GM12878 (cell line): Measurements from ENCODE around the gene ZNF668. TPM values are rescaled to one million over a fixed set of nuclear protein-coding genes. Genes with fewer than 3 reads are reported as not detected.

Experiments used
- ATAC-seq: fragments of 200-7000 bp; cut with Tn5 transposase; 3 replicates; pipeline ENCODE4 v1.9.1; 2020; ENCODE audit warnings: mild to moderate bottlenecking, moderate library complexity
- BruUV-seq: library from RNA; stranded (reverse); fragments of 400-500 nt; replicated peaks from 2 replicates; lab custom pipeline; 2021; lab: Mats Ljungman, UMichigan
- CTCF ChIA-PET: fragments of 300-600 bp; sonication (Branson Sonifier 250); formaldehyde crosslinking; extraction: SDS; loops from one replicate; lab custom pipeline; 2021; ENCODE audit warnings: inconsistent platforms; lab: Yijun Ruan, JAX
- POLR2A ChIA-PET: fragments of 350-600 bp; formaldehyde crosslinking; extraction: SDS; loops from one replicate; lab custom pipeline; 2021; ENCODE audit warnings: inconsistent platforms; lab: Charles Lee
- RAD21 ChIA-PET: fragments of 300-600 bp; sonication (Branson Sonifier 250); formaldehyde crosslinking; loops from one replicate; lab custom pipeline; 2023; ENCODE audit warnings: antibody characterized with exemption; ENCODE audit not compliant: unreplicated experiment; lab: Charles Lee
- SMC1A ChIA-PET: fragments of 300-600 bp; sonication (Branson Sonifier 250); formaldehyde crosslinking; loops from one replicate; lab custom pipeline; 2023; ENCODE audit not compliant: unreplicated experiment, uncharacterized antibody; lab: Charles Lee
- DNase-seq: peaks from one replicate; pipeline ENCODE4 v3.0.0-alpha.2; 2011; ENCODE audit warnings: low read depth, low spot score
- FAIRE-seq: peaks from 3 replicates; lab custom pipeline; 2011; peaks lifted over from hg19 to GRCh38; lab: Jason Lieb, UNC
- H2AFZ ChIP-seq: 2 replicates; pipeline ENCODE4 v1.6.0; 2011; ENCODE audit warnings: low read depth, low read length, control low read depth; ENCODE audit not compliant: control insufficient read depth
- H3K27ac ChIP-seq: 2 replicates; pipeline ENCODE4 v1.5.1; 2011; ENCODE audit warnings: control low read depth; ENCODE audit not compliant: control insufficient read depth, insufficient read depth
- H3K27me3 ChIP-seq, 2 experiments: replicated peaks in 1 of 2; 2 replicates each; pipeline versions ENCODE4 v1.6.0 to v1.6.1; 2011; ENCODE audit warnings: low read length in 1 of 2; ENCODE audit not compliant: control insufficient read depth in 2 of 2, insufficient read depth in 2 of 2
- H3K36me3 ChIP-seq, 2 experiments: 2 replicates each; pipeline ENCODE4 v1.5.1; 2011; ENCODE audit warnings: low read length in 1 of 2; ENCODE audit not compliant: control insufficient read depth in 2 of 2, insufficient read depth in 2 of 2
- H3K4me1 ChIP-seq: 2 replicates; pipeline ENCODE4 v1.6.1; 2011; ENCODE audit warnings: mild to moderate bottlenecking, low read length, moderate library complexity, mixed read lengths; ENCODE audit not compliant: control insufficient read depth, insufficient read depth
- H3K4me2 ChIP-seq: 2 replicates; pipeline ENCODE4 v1.6.0; 2011; ENCODE audit warnings: control low read depth; ENCODE audit not compliant: control insufficient read depth, insufficient read depth
- H3K4me3 ChIP-seq: fragments of 200-600 bp; sonication (generic); 2 replicates; pipeline ENCODE4 v1.5.1; 2016
- H3K79me2 ChIP-seq: 2 replicates; pipeline ENCODE4 v1.6.0; 2011; ENCODE audit warnings: low read length; ENCODE audit not compliant: control insufficient read depth, insufficient read depth
- H3K9ac ChIP-seq: 2 replicates; pipeline ENCODE4 v1.8.0; 2011; ENCODE audit warnings: low read length, control low read depth, mixed read lengths; ENCODE audit not compliant: control insufficient read depth, insufficient read depth
- H3K9me3 ChIP-seq: replicated peaks from 3 replicates; pipeline ENCODE4 v1.5.1; 2011; ENCODE audit warnings: mild to moderate bottlenecking, low read length; ENCODE audit not compliant: control insufficient read depth, insufficient read depth
- H4K20me1 ChIP-seq: 2 replicates; pipeline ENCODE4 v1.6.0; 2011; ENCODE audit not compliant: control insufficient read depth, insufficient read depth
- BACH1 ChIP-seq: fragments of 450-650 bp; IDR thresholded peaks from 2 replicates; pipeline ENCODE4 v1.6.1; 2017; ENCODE audit warnings: mild to moderate bottlenecking, borderline replicate concordance
- BCLAF1 ChIP-seq: fragments of 450-650 bp; IDR thresholded peaks from 2 replicates; pipeline ENCODE4 v1.6.1; 2017; ENCODE audit warnings: antibody characterized with exemption, mild to moderate bottlenecking, moderate library complexity
- GATAD2B ChIP-seq: fragments of 450-650 bp; conservative IDR thresholded peaks from 2 replicates; pipeline ENCODE4 v1.6.1; 2017; ENCODE audit warnings: low read depth, mild to moderate bottlenecking, moderate library complexity
- IKZF1 ChIP-seq: fragments of 450-650 bp; conservative IDR thresholded peaks from 2 replicates; pipeline ENCODE4 v1.6.1; 2017; ENCODE audit warnings: antibody characterized with exemption, mild to moderate bottlenecking
- KAT2A ChIP-seq: conservative IDR thresholded peaks from 2 replicates; pipeline ENCODE4 v1.6.1; 2011; ENCODE audit warnings: low read depth, low read length; ENCODE audit not compliant: control insufficient read depth
- NRF1 ChIP-seq: conservative IDR thresholded peaks from 2 replicates; pipeline ENCODE4 v1.6.1; 2011; ENCODE audit warnings: mild to moderate bottlenecking, low read depth, low read length, improper control_type of control experiment
- PBX3 ChIP-seq: IDR thresholded peaks from 2 replicates; pipeline ENCODE4 v1.6.1; 2011; ENCODE audit warnings: mild to moderate bottlenecking, low read depth, low read length, moderate library complexity; ENCODE audit not compliant: insufficient replicate concordance
- RUNX3 ChIP-seq: IDR thresholded peaks from 2 replicates; pipeline ENCODE4 v1.6.1; 2012; ENCODE audit warnings: low read length, inconsistent platforms
- SIN3A ChIP-seq: IDR thresholded peaks from 2 replicates; pipeline ENCODE4 v1.6.1; 2012; ENCODE audit warnings: low read depth, low read length, improper control_type of control experiment
- TARDBP ChIP-seq: IDR thresholded peaks from 2 replicates; pipeline ENCODE4 v1.6.1; 2016; ENCODE audit warnings: borderline replicate concordance
- ZBTB4 ChIP-seq: fragments of 450-650 bp; formaldehyde crosslinking; IDR thresholded peaks from 2 replicates; pipeline ENCODE4 v1.4.0; 2022; ENCODE audit warnings: mild to moderate bottlenecking, moderate library complexity
- ZBTB40 ChIP-seq: fragments of 450-650 bp; IDR thresholded peaks from 2 replicates; pipeline ENCODE4 v1.6.1; 2016; ENCODE audit warnings: mild to moderate bottlenecking, moderate library complexity, borderline replicate concordance
- WGBS: methylation state at CpG from one replicate; pipeline ENCODE4 v1.1.6; 2016; ENCODE audit warnings: low lambda C conversion rate; ENCODE audit not compliant: insufficient replicate concordance, insufficient coverage; ENCODE audit errors: missing lambda C conversion rate; 5-methylcytosine and 5-hydroxymethylcytosine counted together
- in situ Hi-C: fragments of 300-500 bp; cut with MboI; formaldehyde crosslinking; loops from 9 replicates; pipeline ENCODE4 v1.14.3; 2018; ENCODE audit warnings: mixed read lengths
- intact Hi-C: fragments of 100-400 bp; cut with micrococcal nuclease; formaldehyde crosslinking; loops from one replicate; pipeline ENCODE4 v1.14.2; 2022; ENCODE audit not compliant: unreplicated experiment
- polyA plus RNA-seq, 11 experiments: library from polyadenylated mRNA; depleted of rRNA in 4 of 11; unstranded in 6 of 11; stranded (reverse) in 5 of 11; fragments of >200 nt; fragmentation: Nextera tagmentation in 4 of 11; fragmentation: Illumina TruSeq in 1 of 11; extraction: Ambion mirVana in 4 of 11; extraction: Trizol in 1 of 11; gene quantifications; 1 replicate in 1 of 11; 2 replicates in 10 of 11; pipeline versions ENCODE4 v1.2.1 to v1.2.3, GENCODE V29; 2011 to 2016; ENCODE audit warnings: inconsistent platforms in 2 of 11, missing spikeins in 2 of 11, low read depth in 1 of 11
- total RNA-seq, 4 experiments: library from RNA; depleted of rRNA in 3 of 4; stranded (reverse); fragments of >200 nt in 3 of 4; fragmentation: Illumina TruSeq in 1 of 4; extraction: Trizol in 1 of 4; gene quantifications; 2 replicates each; pipeline versions ENCODE4 v1.2.1 to v1.2.3, GENCODE V29; 2013 to 2021

ZNF668 gene
- total and polyA plus RNA-seq, 10 of the 15 experiments (the other 5 are each of a cell fraction or from before 2014, with no cell fraction given), result 0.05 to 20.7 (median 10.0) TPM; not detected in 1

- TF ChIP-seq ZBTB4 (CRISPR knock-in tag) (no peak), BACH1 (no peak), GATAD2B (no peak), RUNX3 (no peak), IKZF1 (no peak), TARDBP (no peak), BCLAF1 (no peak)
- TF ChIP-seq, all 136 proteins: peak for 0
Observed at GRCh38 chr16:31055613-31056012, 18.4 kb downstream of the ZNF668 start (continued).

- ChIA-PET SMC1A (no interaction called here), POLR2A (interaction anchor here (0.6 kb wide), 1 partner anchor 16 kb away, joined by 3 read pairs; no protein-coding TSS in a partner anchor), RAD21 (no interaction called here), CTCF (no interaction called here)
- Histone ChIP-seq H4K20me1 (no peaks in the 10 kb centered on the region), H3K4me2 (no peak overlapping the region), H3K9me3 (no peaks in the 10 kb centered on the region), H3K36me3 (no peaks in the 10 kb centered on the region), H3K27me3 (no peaks in the 10 kb centered on the region), H3K4me3 (no peak overlapping the region), H3K9ac (no peak overlapping the region), H3K27ac (no peak overlapping the region), H3K79me2 (no peaks in the 10 kb centered on the region), H3K4me1 (no peaks in the 10 kb centered on the region), H2AFZ (no peak overlapping the region)
- DNase-seq (no peak), FAIRE-seq (no peak), ATAC-seq (no peak; the same call in 2 of the 3 replicates)
- BruUV-seq, result no TSS peak
- WGBS, result 61% methylated on average over 2 of the region's 2 CpGs
- intact Hi-C loops, result no loop called here
- in situ Hi-C loops, result no loop called here
- TF ChIP-seq ZBTB40 (no peak), NRF1 (no peak), SIN3A (no peak), PBX3 (no peak), KAT2A (no peak)
Observed at GRCh38 chr16:31052114-31052513, 21.9 kb downstream of the ZNF668 start.
